Renal pelvis (tissue), 4 donors: ENCODE measurements around the gene SHCBP1L. TPM values are rescaled to one million over a fixed set of nuclear protein-coding genes. Genes with fewer than 3 reads are reported as not detected.
A peak's percentile ranks its signal among the peaks of the same experiment; 100 is the strongest.
"Not testable (repeated sequence)": the region's sequence is repeated elsewhere in the genome, so short reads cannot be mapped to it uniquely, and the experiment has no call there.

ENCODE experiments used
- DNase-seq: peaks from one replicate; pipeline ENCODE4 v3.0.0-alpha.2; 2013
- polyA plus RNA-seq, 3 donors: library from polyadenylated mRNA; unstranded; fragments of 120-200 nt; gene quantifications; one replicate each; pipeline ENCODE4 v1.2.1, GENCODE V29; 2013; ENCODE audit not compliant: insufficient read length in 3 of 3

SHCBP1L gene
- polyA plus RNA-seq, 3 donors, result 0.31 to 0.43 (median 0.31) TPM

DNA sequence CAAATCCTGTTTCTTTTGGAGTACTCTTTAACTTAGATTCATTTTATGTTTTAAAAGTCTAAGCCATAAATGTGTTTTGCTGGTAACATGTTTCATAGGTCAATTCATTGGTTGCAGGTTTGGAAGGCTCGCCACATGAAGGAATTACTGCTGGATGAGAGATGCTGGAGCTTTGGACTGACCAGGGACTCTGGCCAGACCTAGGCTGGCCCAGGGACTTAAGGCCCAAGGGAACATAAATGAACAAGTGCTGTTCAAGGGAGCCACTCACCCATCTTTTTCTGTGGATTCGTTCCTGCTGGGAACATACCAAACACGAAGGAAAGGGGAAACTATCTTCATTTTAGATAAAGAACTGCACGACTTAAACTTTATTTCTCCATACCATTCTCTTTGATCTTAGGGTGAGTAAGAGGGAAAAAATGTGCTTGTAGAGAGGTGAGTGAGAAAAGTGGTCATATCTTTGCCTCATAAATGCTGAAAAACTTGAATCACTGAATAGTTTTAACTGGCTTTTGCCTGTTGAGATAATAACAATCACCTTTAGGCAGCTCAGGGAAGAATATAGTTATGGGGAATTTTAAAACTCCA lies 15.3 kb upstream of the SHCBP1L start:
- DNase-seq, result no peak

DNA sequence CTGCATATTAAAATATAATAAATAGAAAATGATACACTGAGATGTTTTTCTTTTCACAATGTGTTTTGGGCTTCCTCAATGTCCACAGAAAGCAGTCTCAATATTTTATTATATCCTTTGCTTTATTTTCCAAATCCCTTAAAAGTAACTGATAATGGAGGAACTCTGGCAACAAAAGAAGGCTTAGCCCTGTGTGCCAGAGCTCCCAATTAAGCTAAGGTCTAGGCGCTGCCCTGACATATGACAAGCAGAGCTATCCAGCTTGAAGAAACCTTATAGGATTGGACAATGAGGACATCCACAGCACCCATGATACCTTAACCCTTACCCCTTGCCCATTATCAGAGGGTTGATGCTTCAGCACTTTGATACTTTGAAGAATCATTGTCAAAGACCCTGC lies 12.9 kb upstream of the SHCBP1L start:
- DNase-seq, result no peak

DNA sequence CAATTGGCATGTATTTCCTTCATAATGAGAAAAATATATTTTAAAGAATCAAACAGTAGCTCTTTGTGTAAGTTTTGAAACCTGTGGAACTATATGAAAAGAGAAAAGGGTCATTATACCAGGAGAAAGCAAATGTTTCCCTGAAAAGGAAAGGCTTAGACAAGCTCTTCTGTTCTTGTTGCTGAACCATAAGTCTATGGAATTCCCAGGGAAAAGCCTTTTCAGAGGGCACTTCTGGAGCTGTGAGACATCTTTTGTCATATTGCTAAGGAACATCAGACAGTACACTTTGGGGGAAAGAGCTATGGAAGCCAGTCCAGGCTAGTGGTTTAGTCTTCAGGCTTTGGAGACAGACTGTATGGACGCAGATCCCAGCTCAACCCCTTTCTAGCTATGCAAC lies 12.1 kb upstream of the SHCBP1L start:
- DNase-seq, result no peak

DNA sequence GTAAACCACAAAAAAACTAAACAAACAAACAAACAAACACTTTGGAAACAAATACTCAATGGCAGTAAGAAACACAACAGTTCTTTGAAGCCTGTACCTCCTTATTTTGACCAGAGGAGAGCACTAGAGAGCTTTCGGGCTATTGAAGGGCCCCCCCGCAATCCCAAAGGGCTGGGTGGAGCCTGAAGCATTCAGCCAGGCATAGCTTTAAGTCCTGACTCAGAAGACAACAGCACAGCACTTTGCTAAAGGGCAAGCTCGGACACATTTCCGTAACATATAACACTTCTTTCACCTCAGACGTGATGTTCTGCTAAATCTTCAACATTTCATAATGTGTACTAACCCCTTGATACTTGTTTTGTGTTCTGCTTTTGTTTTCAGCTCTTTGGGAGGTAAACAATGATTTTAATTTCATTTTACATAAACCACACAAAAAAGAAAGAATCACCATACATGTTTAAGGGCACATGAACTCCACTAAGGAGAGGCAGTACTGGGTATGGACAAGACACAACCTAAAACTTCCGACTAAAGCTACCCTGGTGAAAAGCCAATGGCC lies 9.7 kb upstream of the SHCBP1L start:
- DNase-seq, result peak; percentile 80

DNA sequence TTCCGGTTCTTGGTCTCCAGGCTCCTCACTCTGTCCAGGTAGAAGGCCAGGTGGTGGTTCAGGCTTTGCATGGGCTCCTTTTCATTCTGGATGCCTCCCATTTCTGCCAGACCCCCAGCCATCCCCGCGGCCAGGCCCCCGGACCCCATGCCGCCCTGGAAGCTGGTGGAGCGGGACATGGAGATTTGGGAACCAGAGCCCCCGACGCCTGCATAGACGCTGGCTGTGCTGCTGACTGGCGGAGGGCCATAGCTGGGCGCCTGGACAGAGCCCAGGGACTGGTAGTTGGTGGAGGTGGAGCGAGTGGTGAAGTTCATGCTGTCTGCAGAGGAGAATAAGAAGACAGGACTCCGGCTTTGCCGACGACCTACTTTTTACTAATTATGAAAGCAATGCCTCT lies 7.1 kb upstream of the SHCBP1L start:
- no peak for DNase-seq

DNA sequence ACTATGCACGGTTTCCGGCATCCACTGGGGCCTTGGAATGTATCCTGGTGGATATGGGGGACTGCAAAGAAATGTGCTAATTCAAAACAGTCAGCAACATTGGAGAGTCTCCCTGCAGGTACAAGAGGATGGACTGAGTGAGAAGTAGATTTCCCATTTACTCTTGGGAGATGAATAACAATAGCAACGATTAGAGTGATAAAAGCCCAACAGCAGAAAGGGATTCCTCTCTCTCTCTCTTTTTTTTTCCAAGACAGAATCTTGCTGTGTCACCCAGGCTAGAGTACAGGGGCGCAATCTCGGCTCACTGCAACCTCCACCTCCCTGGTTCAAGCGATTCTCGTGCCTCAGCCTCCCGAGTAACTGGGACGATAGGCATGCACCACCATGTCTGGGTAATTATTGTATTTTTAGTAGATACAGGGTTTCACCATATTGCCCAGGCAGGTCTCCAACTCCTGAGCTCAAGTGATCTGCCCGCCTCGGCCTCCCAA lies 5.0 kb upstream of the SHCBP1L start:
- no peak for DNase-seq

DNA sequence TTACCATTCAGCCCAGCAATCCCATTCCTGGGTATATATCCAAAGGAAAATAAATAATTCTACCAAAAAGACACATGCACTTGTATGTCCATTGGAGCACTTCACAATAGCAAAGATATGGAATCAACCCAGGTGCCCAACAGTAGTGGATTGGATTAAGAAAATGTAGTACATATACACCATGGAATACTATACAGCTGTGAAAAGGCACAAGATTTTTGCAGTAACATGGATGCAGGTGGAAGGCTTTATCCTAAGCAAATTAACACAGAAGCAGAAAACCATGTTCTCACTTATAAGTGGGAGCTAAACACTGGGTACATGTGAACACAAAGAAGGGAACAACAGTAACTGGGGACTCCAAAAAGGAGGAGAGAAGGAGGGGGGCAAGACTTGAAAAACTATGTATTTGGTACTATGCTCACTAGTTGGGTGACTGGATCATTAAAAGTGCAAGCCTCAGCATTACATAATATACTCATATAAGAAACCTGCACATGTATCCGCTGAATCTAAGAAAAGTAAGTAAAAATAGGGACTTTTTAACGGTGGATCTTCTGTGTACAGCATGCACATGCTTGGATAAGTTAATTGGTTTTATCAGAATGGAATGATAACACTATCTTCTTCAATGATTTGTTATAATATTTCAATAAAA lies 3.9 kb upstream of the SHCBP1L start:
- DNase-seq, result no peak

DNA sequence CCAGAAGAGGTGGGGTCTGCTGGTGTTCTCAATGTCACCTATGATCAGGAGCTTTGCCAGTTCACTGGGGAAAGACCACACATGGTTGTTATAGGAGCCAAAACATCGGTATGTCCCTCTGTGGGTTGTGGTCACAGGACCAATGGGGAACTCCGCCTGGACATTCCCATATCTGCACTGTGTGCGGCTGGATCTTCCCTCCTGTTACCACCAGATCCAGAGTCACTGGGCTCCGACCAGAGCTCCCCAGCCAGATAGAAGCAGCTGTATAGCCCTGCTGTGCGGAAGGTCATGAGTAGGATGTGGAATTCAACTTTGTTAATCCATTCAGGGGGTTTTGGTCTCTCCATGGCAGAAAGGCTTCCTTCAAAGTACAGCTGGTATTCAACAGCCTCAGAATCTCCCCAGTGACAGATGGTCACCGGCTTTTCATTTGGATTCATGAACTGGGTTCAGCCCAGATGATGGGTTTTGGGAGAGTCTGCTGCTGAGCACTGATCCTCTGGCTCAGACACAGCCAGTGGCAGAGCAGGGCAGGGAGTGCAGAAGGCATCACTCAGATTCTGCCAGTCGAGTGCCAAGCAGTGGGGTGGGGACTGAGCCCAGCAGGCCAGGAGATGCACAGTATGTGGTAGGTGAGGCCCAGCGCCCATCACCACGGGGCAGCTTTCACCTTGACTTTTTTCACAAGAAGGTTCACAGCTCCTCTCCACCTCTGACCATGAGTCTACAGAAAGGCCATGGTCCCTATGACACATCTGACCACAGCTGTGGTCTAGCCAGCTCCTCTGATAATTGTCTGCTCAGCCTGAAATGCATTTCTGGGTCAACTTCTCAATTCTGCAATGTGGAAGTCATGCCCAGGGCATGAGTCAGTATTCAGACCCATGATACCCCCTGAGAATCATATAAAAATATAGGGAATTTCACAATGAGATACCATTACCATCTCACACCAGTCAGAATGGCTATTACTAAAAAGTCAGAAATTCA lies 2.9 kb upstream of the SHCBP1L start:
- DNase-seq, result no peak

DNA sequence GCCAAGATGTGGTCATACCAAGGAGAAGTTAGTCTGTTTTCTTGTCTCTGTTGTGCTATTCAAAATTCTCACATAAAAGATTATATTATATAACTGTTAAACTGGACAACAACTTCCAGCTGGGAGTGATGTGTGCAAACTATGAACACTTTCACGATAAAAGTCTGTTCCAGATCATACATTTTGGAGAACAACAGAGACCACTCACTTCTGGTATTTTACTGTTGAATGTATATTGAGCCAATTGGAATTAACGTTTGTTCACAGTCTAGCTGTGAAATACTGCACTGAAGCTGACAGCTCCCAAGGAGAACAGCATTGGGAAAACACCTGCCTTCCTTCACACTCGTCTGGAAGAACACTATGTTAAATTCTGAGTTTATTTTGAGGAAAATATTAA lies 860 bp upstream of the SHCBP1L start:
- DNase-seq, result no peak

DNA sequence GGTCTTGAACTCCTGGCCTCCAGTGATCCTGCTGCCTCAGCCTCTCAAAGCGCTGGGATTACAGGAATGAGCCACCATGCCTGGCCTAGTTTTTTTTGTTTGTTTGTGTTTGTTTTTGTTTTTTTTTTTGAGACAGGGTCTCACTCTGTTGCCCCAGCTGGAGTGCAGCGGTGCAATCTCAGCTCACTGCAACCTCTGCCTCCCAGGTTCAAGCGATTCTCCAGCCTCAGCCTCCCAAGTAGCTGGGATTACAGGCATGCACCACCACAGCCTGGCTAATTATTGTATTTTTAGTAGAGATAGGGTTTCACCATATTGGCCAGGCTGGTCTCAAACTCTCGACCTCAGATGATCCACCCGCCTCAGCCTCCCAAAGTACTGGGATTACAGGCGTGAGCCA lies 9.6 kb downstream of the SHCBP1L start:
- not testable (repeated sequence) for DNase-seq

DNA sequence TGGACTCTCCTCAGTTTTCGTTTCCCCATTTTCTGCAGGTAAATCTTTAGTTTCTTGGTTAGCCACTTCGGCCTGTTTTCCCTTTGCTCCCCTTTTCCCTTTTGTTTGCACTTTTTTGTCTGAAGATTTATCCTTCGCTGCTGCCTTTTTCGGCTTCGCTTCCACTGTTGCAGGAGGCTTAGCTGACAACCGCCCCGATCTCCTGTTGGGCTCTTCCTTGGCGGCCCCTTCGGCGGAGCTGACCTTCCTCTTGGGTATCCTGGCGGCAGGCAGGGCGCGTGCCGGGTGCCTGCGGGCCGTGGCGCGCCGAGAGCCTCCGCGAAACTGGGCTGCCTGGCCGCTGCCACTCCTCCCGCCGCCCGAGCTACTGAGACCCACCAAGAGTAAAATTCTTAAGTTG lies 10.8 kb downstream of the SHCBP1L start:
- DNase-seq, result peak; percentile 24

DNA sequence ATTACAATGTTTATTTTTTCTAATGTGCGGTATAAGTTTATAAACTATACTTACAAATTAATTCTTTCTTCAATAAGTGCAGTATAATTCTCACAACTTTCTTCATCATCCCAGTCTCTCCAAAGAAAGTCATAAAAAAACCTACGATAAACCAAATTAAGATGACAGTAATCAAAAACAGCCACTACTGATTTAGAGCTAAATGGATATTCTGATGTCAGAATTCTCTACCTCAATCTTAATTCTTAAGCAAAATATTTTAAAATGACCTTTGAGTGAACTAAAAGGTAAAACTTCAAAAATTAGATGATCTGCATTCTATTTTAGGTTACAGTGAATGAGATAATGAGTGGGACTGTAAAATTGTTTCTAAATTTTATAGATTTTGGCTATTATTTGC lies 13.6 kb downstream of the SHCBP1L start:
- DNase-seq, result no peak

DNA sequence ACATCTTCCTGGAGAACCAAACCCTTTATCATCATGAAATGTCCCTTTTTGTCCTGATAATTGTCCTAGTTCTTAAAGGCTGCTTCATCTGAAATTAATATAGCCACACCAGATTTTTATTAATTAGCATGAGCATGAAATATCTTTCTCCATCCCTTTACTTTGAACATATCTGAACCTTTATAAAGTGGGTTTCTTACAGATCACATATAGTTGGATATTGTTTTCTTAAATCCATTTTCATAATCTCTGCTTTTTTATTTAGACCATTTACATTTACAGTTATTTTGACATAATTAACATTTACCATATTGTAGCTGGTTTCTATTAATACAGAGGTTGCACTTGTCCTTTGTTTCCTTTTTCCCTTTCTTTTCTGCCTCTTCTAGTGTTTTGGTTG lies 17.2 kb downstream of the SHCBP1L start:
- DNase-seq, result no peak

DNA sequence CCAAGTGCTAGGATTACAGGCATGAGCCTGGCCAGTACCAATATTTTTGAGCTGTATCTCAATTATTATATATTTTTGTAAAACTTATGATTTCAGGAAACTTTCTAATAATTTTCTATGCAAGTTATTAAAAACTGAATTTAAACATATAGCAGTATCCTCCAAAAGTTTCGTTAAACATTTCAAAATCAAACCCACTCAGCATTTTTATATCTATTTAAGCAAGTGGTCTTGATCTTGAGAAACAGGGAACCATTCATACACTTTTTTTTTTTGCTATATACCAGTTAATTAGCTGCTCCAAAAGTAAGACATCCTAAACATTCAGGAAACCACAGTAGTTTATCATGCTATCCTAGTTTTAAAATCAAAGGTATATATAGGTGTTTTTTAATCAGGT lies 22.0 kb downstream of the SHCBP1L start:
- DNase-seq, result no peak

DNA sequence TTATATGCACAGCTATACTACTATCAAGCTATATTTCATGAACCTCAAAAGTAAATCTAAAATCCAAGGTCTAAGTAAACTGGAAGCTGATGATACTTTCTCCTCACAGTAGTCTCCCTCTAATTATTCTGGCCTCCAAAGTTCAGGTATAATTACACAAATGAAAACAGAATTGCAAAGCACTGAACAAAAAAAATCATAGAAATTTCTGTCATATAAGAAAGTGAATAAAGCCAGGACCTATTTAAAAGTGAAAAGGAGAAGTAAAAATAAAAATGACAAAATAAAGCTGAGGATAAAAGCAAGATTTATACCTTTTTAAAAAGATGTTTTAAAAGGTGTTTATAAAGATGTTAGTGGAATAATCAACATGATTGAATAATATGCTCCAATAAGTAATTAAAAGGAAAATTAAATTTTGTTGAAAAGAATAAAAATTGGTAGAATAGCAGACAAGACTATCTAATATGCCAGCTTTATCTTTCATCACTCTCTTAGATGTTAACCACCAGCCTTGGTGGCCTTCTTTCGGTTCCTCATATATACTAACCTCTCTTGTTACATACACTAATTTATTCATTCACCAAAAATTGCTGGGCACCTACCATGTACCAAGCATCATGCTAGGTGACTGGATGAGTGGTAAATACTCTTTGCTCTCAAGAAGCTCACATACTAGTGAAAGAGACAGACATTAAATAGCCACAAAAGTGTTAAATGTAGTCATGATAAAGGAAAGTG lies 25.1 kb downstream of the SHCBP1L start:
- DNase-seq, result no peak

DNA sequence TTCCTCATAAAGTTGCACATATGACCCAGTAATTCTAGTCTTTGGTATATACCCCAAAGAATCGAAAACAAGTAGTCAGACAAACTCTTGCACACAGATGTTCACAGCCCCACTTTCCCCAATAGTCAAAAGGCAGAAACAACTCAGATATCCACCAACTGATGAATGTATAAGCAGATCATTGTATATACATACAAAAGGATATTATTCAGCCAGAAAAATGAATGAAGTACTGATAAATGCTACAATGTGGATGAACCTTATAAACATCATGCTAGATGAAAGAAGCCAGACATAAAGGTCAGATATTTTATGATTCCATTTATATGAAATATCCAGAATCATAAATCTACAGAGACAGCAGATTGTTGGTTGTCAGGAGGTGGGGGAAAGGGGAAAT lies 27.3 kb downstream of the SHCBP1L start:
- no peak for DNase-seq

DNA sequence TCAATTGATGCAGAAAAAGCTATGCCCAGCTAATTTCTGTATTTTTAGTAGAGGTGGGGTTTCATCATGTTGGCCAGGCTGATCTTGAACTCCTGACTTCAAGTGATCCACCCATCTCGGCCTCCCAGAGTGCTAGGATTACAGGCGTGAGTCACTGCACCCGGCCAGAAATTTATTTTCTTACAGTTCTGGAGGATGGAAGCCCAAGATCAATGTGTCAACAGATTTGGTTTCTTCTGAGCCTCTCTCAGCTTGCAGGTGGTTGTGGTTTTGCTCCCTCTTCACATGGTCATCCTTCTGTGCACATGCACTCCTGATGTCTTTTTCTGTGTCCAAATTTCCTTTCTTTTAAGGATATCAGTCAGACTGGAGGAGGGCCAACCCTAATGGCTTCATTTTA lies 35.6 kb downstream of the SHCBP1L start:
- no peak for DNase-seq

DNA sequence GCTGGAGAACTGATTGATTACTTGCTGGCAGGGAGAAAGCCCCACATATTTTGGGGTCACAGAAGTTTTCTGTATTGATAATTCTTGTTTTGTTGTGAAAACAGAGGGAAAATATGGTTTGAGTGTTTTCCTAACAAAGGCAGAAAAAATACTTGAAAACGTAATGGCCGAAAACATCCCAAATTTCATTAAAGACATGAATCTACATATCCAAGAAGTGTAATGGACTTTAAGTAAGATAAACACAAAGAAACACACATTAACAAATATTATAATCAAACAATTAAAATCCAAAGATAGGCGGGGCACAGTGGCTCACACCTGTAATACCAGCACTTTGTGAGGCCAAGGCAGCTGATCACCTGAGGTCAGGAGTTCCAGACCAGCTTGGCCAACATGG lies 39.6 kb downstream of the SHCBP1L start:
- no peak for DNase-seq

DNA sequence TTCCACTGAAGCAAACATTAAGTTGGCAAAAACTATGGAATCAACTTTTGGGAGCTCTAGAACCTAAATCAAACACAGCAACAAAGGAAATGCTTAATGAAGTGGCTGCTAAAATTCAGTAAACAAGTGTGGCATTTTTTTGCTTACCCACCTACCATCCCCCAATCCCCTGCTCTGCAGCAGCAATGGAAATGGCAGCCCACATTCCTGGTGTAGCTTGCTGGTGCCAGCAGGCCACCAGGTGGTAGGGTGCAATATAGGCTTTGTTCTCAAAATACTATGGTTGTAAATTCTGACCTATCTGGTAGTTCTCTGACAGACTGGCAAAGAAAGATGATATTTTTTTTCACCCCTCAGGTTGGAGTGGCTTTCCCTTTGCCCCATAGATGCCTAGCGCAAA lies 42.8 kb downstream of the SHCBP1L start:
- DNase-seq, result no peak

DNA sequence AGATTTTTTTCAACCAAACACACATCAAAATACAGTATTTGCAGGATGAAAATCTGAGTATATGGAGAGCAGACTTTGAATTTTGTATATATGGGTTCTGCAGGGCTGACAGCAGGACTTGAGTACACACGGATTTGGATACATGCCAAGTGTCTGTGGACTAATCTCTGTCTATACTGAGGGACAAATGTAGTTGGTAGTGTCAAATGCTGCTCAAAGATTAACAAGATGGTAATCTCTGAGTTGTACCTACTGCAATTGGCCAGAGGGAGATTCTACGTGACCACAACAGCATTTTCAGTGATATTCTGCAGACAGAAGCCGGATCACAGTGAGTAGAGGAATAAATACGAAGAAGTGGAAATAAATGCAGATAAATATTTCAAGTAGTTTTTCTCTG lies 43.4 kb downstream of the SHCBP1L start:
- DNase-seq, result no peak

DNA sequence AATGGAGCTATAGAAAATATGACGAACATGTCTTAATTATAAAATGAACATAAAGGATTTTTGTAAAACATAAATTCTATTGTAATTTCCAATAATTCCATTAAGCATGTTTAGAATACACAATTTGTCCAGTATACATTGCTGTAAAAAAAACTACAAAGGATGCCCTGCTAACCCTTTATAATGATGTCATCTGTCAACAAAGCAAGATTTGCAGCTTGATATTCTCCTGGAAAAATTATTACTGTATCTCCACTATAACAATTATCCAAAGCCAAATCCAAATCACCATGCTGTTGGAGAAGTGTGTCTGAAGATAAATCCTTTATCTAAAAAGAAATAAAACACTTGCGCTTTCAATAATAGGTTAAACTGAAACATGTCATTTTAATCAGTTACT lies 47.6 kb downstream of the SHCBP1L start:
- no peak for DNase-seq

DNA sequence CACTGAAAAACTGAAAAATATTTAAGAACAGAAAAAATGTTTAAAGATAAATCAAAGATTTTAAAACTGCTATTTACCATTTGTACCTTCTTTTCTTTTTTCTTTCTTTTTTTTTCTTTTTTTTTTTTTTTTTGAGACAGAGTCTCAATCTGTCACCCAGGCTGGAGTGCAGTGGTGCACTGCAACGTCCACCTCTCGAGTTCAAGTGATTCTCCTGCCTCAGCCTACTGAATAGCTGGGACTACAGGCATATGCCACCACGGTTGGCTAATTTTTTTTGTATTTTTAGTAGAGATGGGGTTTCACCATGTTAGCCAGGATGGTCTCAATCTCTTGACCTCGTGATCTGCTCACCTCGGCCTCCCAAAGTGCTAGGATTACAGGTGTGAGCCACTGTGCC lies 51.0 kb downstream of the SHCBP1L start:
- DNase-seq, result not testable (repeated sequence)
